T-helper 2 cell (primary cell): ENCODE data around the gene ELF4.

Experiments used
- DNase-seq, 5 experiments: peaks; one replicate each; pipeline versions ENCODE4 v3.0.0 to v3.0.0-alpha.2; 2012 to 2022

Gene ELF4

DNA sequence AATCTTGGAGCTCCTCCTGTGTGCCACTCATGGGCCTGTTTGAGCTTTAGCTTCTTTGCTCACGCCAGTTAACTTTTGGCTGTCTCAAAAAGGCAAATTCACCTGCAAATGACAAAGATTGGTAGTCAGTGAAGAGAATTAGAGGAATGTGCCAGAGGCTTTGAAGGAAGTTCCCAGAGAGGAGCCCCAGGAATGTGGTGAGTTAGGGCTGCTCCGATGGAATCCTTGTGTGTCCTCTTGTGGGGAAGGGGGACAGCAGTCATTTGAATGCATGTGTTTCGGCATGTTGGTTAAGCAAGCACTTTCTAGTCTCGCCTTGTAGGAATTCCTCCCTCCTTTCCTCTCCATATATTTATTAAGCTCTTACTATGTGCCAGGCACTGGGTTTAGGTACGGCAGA, 62.9 kb downstream of the ELF4 start:
- no peak for DNase-seq

DNA sequence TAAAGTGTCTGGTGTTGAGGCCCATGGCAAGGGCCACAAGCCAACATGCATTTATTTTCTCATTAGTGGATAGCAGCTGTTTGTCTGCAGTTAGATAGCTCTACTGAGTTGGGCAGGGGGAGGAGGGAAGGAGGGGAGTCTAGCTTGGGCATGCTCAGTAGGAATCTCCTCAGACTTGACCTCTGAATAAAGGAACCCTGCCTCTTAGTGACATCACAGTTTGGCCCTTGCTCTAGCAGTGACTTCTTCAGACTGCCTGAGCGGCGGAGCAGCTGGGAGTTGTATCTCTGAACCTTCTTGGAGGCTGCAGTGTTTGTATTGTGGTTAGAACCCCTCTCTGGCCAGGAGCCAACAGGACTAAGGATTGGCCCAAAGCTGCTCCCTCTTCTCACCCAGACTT, 70.5 kb downstream of the ELF4 start:
- DNase-seq = no peak

GRCh38 chrX:130034178-130034577, 76.1 kb downstream of the ELF4 start:
- no peak for DNase-seq

DNA sequence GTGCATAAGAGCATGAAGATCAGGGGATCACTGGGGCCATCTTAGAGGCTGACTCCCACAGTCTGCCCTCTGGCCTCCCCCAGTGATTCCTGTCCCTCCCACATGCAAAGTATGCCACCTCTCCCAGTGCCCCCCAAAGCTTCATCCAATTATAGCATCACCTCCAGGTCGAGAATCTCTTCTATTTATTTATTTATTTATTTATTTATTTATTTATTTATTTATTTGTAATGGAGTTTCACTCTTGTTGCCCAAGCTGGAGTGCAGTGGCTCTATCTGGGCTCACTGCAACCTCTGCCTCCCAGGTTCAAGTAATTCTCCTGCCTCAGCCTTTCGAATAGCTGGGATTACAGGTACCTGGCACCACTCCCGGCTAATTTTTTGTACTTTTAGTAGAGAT, 77.7 kb downstream of the ELF4 start:
- no peak for DNase-seq

DNA sequence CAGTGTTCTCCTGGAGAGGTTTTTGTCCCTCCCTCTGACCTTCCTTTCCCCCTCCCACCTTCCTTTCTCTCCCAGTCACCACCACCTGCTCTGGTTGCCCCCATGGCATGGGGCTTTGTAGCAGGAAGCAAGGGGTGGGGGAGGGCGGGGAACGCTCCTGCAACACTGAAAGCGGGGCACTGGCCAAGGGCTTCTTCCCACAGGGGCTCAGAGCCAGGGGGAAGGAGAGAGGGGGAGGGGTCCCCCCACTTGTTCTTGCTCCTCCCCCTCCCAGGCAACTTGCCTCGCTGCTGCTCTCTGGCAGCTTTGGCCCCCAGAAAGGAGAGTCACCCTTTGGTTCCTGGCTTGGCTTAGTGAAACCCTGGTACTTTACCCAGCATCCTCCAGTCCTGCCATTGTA, 79.5 kb downstream of the ELF4 start:
- no peak for DNase-seq

DNA sequence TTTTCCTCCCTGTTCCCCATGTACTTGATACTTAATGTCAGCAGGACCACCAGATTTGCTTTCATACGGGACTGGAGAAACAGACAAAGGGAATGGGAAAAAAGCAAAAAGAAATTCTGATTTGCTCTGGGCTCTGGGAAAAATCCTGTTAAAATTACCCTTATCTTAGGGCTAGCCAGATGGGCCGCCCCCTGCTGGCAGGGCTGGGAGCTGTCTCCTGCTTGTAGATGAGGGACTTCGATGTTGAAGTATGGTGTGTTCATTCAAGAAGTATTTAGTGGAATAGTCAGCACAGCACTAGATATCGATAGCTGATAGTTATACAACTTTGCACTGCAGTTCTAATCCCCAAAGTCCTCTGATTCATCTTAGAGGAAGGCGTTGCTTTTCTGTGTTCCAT, 82.1 kb downstream of the ELF4 start:
- peak; percentile 23 to 46 (median 28) for DNase-seq

DNA sequence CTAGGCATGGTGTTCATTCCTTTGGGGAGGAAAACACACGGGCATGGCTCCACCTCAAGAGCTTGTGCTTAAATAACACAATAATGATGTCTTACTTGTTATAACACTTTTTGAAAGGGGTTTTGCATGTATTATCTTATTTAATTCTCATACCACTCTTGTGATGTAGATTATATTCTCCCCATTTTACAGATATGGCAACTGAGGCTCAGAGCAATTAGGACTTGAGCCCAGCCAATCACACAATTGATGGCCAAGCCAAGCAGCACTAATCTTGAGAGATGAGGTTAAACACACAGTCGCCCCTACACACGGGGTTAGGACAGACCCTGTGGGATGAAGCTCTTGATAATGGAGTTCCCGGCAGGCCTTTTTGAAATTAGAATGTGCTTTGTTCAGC, 82.7 kb downstream of the ELF4 start:
- no peak for DNase-seq

GRCh38 chrX:130025256-130025655, 85.0 kb downstream of the ELF4 start:
- no peak for DNase-seq

GRCh38 chrX:130024127-130024526, 86.2 kb downstream of the ELF4 start:
- peak; percentile 56 to 89 (median 69) for DNase-seq

GRCh38 chrX:130020661-130021324, 89.5 kb downstream of the ELF4 start:
- no peak for DNase-seq

DNA sequence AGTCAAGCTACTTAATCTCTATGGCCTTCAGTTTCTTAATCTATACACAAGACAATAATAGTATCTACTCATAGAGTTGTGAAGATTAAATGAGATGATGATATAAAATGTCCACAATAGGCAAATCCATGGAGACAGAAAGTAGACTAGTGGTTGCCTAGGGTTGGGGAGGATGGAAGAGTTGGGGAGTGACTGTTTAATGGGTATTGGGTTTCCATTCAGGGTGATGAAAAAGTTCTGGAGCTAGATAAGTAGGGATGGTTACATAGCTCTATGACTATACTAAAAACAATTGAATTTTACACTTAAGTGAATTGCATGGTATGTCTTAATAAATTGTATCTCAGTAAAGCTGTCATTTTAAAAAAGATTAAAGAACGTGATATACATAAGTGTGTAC, 92.2 kb downstream of the ELF4 start:
- no peak for DNase-seq

DNA sequence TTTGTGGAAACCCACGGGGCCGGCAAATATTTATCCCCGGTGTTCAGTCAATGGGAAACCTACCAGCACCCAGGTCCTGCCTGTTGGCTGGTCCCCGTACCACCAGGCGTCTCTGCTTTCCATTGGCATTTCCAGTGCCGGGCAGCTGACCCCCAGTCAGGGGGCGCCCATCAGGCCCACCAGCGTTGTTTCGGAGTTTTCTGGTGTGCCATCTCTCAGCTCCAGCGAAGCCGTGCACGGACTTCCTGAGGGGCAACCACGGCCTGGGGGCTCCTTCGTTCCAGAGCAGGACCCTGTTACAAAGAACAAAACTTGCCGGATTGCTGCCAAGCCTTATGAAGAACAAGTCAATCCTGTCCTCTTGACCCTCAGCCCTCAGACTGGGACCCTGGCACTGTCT, 95.1 kb downstream of the ELF4 start:
- no peak for DNase-seq
